ENCODE data around the gene MRPL20.

DNA sequence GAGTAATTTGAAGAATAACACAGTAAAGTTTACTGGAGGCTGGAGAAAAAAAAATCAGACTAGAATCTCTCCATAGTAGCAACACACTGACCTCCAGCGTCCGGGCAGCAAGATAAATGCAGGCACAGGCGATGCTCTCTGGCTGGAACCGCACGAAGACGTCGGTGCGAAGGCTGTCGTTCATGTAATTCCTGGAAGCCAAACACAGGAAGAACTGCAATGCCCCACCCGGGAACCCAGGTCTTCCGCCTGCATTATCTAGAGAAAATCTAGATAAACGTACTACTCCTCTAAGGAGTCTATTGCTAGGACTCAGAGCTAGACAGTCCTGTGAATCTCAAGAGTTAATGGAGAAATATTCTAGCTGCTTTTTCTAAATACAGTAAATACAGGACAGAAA is 16.4 kb downstream of the MRPL20 start:
- TF ChIP-seq, protein P1, sequence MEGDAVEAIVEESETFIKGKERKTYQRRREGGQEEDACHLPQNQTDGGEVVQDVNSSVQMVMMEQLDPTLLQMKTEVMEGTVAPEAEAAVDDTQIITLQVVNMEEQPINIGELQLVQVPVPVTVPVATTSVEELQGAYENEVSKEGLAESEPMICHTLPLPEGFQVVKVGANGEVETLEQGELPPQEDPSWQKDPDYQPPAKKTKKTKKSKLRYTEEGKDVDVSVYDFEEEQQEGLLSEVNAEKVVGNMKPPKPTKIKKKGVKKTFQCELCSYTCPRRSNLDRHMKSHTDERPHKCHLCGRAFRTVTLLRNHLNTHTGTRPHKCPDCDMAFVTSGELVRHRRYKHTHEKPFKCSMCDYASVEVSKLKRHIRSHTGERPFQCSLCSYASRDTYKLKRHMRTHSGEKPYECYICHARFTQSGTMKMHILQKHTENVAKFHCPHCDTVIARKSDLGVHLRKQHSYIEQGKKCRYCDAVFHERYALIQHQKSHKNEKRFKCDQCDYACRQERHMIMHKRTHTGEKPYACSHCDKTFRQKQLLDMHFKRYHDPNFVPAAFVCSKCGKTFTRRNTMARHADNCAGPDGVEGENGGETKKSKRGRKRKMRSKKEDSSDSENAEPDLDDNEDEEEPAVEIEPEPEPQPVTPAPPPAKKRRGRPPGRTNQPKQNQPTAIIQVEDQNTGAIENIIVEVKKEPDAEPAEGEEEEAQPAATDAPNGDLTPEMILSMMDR (IDR thresholded peaks at IDR 0.05; ENCODE audit: low read depth, low read length, poor library complexity, severe bottlenecking) = no peak
- TF ChIP-seq EZH2phosphoT487 (IDR thresholded peaks at IDR 0.05; ENCODE audit: borderline replicate concordance, low read length) = no peak
